Loucy (cell line): ENCODE data around the gene IGFBP2.

Source experiments
- EZH2phosphoT487 ChIP-seq: fragments of 200-600 bp; IDR thresholded peaks from 2 replicates; pipeline ENCODE4 v1.6.1; 2018; ENCODE audit warnings: antibody characterized with exemption, mild to moderate bottlenecking, moderate library complexity, borderline replicate concordance
- TF ChIP-seq, protein P1 (sequence below): fragments of 200-600 bp; sonication (generic); conservative IDR thresholded peaks from 2 replicates; pipeline ENCODE4 v1.5.1; 2014; ENCODE audit warnings: mild to moderate bottlenecking, antibody characterized with exemption, low read length

DNA sequence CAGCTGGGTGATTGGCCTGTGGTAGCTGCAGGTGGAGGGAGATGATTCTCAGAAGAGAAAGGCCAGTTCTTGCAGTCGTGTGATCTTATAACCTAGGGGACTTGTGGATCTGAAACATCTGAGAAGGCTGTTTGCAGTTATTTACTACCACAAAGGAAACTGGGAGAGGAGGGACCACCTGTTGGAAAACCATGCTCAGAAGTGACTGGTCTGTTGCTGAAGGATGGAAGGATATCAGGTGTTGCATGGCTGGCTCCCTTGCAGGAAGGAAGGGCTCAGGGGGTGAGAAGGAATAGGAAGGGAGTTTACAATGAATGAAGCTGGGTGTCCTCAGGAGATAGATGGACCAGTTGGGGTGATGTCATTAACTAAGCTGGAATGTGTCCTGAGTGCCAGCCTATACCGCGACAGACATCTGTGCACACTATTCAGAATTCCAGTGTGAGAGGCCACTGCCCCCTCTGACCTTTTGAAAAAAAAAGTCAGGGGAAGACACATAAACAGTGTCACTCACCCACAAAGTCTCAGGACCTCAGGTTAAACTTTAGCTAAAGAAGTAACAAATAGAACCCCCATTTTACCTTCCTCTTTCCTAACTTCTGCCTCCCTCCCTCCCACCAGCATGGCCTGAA, 17.5 kb downstream of the IGFBP2 start:
- TF ChIP-seq, protein P1, sequence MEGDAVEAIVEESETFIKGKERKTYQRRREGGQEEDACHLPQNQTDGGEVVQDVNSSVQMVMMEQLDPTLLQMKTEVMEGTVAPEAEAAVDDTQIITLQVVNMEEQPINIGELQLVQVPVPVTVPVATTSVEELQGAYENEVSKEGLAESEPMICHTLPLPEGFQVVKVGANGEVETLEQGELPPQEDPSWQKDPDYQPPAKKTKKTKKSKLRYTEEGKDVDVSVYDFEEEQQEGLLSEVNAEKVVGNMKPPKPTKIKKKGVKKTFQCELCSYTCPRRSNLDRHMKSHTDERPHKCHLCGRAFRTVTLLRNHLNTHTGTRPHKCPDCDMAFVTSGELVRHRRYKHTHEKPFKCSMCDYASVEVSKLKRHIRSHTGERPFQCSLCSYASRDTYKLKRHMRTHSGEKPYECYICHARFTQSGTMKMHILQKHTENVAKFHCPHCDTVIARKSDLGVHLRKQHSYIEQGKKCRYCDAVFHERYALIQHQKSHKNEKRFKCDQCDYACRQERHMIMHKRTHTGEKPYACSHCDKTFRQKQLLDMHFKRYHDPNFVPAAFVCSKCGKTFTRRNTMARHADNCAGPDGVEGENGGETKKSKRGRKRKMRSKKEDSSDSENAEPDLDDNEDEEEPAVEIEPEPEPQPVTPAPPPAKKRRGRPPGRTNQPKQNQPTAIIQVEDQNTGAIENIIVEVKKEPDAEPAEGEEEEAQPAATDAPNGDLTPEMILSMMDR: no peak
- TF ChIP-seq EZH2phosphoT487: no peak
